ENCODE results near the gene TNS4.

TNS4 gene

GRCh38 chr17:40470932-40471828, 30.2 kb downstream of the TNS4 start:
- no peak for TF ChIP-seq CTCF (IDR thresholded peaks at IDR 0.05)

- TF ChIP-seq CTCF (IDR thresholded peaks at IDR 0.05): no peak
Observed at GRCh38 chr17:40469805-40470675, 31.4 kb downstream of the TNS4 start.

- no peak for TF ChIP-seq CTCF (IDR thresholded peaks at IDR 0.05)
Observed at GRCh38 chr17:40468560-40468959, 32.9 kb downstream of the TNS4 start.

- TF ChIP-seq CTCF (IDR thresholded peaks at IDR 0.05): no peak
Observed at GRCh38 chr17:40467281-40467867, 34.0 kb downstream of the TNS4 start.

- TF ChIP-seq CTCF (IDR thresholded peaks at IDR 0.05): no peak
Observed at GRCh38 chr17:40466298-40466971, 35.0 kb downstream of the TNS4 start.

GRCh38 chr17:40464392-40464855, 37.0 kb downstream of the TNS4 start:
- no peak for TF ChIP-seq CTCF (IDR thresholded peaks at IDR 0.05)

GRCh38 chr17:40463122-40463550, 38.3 kb downstream of the TNS4 start:
- no peak for TF ChIP-seq CTCF (IDR thresholded peaks at IDR 0.05)
